Left colon (tissue), 2 donors: ENCODE results near the gene RNGTT. TPM values are rescaled to one million over a fixed set of nuclear protein-coding genes. Genes with fewer than 3 reads are reported as not detected.

Experiments used
- ATAC-seq: fragments of 200-7000 bp; cut with Tn5 transposase; one replicate; pipeline ENCODE4 v1.9.1; 2020; ENCODE audit warnings: mild to moderate bottlenecking, moderate library complexity
- DNase-seq, 2 donors: peaks; one replicate each; pipeline ENCODE4 v3.0.0-alpha.2; 2020
- intact Hi-C, 2 donors: fragments of 100-400 bp; cut with DNase I in 1 of 2; cut with micrococcal nuclease in 1 of 2; formaldehyde crosslinking; loops; one replicate each; pipeline versions ENCODE4 v1.11.2 to v1.14.0; 2022; cut with DNase I, micrococcal nuclease
- total RNA-seq, 2 donors: library from RNA; stranded (reverse); fragmentation: NEBNext Ultra II Directional; extraction: Animal tissue kit (Norgen Biotek cat#: 25700); gene quantifications; one replicate each; pipeline ENCODE4 v1.2.1, GENCODE V29; 2021
- donor health status: DM: no; HTN: no; CAD: no.
- donor health status: DM: yes; HTN: yes; CAD: no.

Gene RNGTT
- total RNA-seq, 2 donors from 2014 or later: 8.7 to 10.1 TPM

GRCh38 chr6:88596801-88597200, 366.6 kb downstream of the RNGTT start:
- intact Hi-C loops: no loop called here
- ATAC-seq (no peak), DNase-seq (no peak)

- ATAC-seq: no peak
- intact Hi-C loops: no loop called here
- no peak for DNase-seq
Observed at GRCh38 chr6:88588938-88589337, 374.5 kb downstream of the RNGTT start.

- ATAC-seq (no peak), DNase-seq (no peak)
- intact Hi-C loops: no loop called here
Observed at GRCh38 chr6:88587150-88587520, 376.3 kb downstream of the RNGTT start.

- intact Hi-C loops: no loop called here
- DNase-seq: no peak
- ATAC-seq: no peak
Observed at GRCh38 chr6:88586371-88587149, 376.9 kb downstream of the RNGTT start.

GRCh38 chr6:88585276-88585692, 378.1 kb downstream of the RNGTT start:
- ATAC-seq (no peak), DNase-seq (no peak)
- intact Hi-C loops: no loop called here

- DNase-seq (no peak), ATAC-seq (no peak)
- intact Hi-C loops: no loop called here
Observed at GRCh38 chr6:88584581-88585275, 378.7 kb downstream of the RNGTT start.

- ATAC-seq (peak; percentile 98), DNase-seq (no peak)
- intact Hi-C loops: no loop called here
Observed at GRCh38 chr6:88577461-88577860, 386.0 kb downstream of the RNGTT start.

- no peak for ATAC-seq
Observed at GRCh38 chr6:88575536-88575935, 387.9 kb downstream of the RNGTT start.

GRCh38 chr6:88574651-88575050, 388.8 kb downstream of the RNGTT start:
- intact Hi-C loops: no loop called here
- DNase-seq (no peak), ATAC-seq (no peak)

More at GRCh38 chr6:88575536-88575935, 387.9 kb downstream of the RNGTT start:
- intact Hi-C loops: no loop called here
- DNase-seq: no peak

- DNase-seq: no peak
- ATAC-seq: no peak
- intact Hi-C loops: no loop called here
Observed at GRCh38 chr6:88574031-88574430, 389.4 kb downstream of the RNGTT start.

GRCh38 chr6:88573561-88573960, 389.9 kb downstream of the RNGTT start:
- ATAC-seq (no peak), DNase-seq (no peak)
- intact Hi-C loops: no loop called here

- intact Hi-C loops: no loop called here
- DNase-seq (no peak), ATAC-seq (no peak)
Observed at GRCh38 chr6:88572449-88573139, 390.8 kb downstream of the RNGTT start.

- intact Hi-C loops: no loop called here
- DNase-seq: no peak
- ATAC-seq: no peak
Observed at GRCh38 chr6:88569959-88570358, 393.5 kb downstream of the RNGTT start.

- DNase-seq (no peak), ATAC-seq (no peak)
Observed at GRCh38 chr6:88567696-88568095, 395.7 kb downstream of the RNGTT start.

GRCh38 chr6:88566746-88567534, 396.5 kb downstream of the RNGTT start:
- ATAC-seq (no peak), DNase-seq (no peak)
- intact Hi-C loops: no loop called here

More at GRCh38 chr6:88567696-88568095, 395.7 kb downstream of the RNGTT start:
- intact Hi-C loops: no loop called here

GRCh38 chr6:88565836-88566235, 397.6 kb downstream of the RNGTT start:
- no peak for ATAC-seq
- intact Hi-C loops: no loop called here
- DNase-seq: no peak

GRCh38 chr6:88565409-88565811, 398.0 kb downstream of the RNGTT start:
- intact Hi-C loops: no loop called here
- ATAC-seq: no peak
- no peak for DNase-seq

- DNase-seq (no peak), ATAC-seq (no peak)
Observed at GRCh38 chr6:88563277-88563625, 400.2 kb downstream of the RNGTT start.

More at GRCh38 chr6:88563277-88563625, 400.2 kb downstream of the RNGTT start:
- intact Hi-C loops: no loop called here
